ENCODE measurements around the gene SLC22A5.
"Not testable (repeated sequence)": the region's sequence is repeated elsewhere in the genome, so short reads cannot be mapped to it uniquely, and the experiment has no call there.

Gene SLC22A5

DNA sequence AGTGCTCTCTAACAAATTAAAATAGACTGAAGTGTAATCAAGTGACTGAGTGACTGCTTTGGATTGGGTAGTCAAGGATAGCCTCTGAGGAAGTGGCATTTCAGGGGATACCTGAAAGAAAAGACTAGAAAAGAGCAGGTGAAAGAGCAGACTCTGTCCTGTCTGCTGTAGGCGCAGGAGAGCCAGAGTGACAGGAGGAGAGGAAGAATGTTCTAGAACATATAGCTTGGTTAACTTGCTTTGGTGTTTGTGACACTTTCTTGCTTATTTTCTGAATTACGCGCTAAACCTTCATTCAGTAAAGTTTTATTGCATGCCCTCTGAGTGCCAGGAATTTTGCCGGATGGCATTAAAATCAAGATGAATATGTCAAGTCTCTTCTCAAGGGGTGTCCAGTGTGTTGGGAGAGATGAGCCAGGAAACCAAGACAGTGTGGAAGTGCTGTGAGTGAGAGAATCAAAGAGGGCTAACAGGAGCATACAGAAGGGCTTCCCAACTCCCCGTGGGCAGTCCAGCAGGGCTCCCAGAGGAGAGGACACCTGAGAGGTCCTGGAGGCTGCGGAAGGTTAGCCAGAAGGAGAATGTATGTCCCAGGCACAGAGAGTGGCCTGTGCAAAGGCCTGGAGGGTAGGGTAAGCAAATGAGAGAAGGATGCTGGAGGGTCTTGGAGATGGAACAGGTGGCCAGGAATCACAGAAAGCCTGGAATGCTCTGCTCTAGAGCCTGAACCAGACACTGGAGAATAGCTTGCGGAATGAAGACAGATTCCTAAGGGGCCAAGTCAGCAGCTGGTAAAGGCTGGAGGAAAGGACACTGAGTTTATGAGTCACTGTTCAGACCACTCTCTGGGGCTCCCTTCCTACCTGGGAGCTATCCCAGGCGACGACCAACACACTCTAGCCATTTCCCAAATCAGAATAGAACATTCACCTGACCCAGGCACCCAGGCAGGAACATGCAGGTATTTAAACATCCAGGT is 59.3 kb downstream of the SLC22A5 start:
- DNase-seq: no peak

DNA sequence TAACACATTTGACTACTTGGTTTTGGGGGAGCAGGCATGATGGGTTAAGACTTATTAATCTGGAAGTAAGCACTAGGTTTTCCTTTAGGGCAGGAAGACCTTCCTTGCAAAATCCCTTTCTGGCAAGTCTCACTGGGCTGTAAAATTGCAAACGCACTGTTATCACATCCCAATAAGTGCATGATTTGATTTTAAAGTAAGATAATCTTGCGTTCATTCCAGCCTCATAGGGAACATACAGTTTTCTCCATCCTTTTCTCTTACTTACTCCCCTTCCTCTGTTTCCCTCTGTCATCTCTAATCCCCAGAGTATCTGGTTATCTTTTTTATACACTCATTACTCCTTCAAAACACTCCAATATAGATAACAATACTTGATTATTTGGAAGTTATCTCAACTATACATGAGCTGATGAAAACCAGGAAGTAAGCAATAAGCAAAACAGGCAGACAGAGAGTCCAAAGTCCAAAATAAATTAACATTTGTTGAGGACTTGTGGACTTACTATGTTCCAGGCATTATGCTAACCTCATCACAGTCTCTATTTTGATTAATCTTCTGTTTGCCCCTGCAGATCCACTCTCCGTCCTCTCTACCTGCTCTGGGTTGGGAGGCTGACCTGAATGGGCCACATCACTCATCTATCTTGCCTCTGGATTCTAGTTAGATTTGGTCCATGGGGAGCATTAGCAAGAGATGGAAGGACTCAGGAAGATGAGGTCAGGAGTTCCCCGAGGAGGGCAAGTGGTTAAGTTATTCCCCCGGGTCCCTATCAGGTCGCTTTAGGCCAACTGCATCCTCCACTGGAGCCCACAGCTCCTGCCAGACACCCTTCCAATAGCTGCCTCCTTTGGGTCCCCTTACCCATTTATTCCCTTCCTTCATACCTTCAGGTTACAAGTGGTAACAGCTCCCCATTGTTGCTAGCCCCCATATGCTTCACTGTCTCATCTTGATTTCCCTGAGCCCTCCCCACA is 60.2 kb downstream of the SLC22A5 start:
- no peak for DNase-seq

DNA sequence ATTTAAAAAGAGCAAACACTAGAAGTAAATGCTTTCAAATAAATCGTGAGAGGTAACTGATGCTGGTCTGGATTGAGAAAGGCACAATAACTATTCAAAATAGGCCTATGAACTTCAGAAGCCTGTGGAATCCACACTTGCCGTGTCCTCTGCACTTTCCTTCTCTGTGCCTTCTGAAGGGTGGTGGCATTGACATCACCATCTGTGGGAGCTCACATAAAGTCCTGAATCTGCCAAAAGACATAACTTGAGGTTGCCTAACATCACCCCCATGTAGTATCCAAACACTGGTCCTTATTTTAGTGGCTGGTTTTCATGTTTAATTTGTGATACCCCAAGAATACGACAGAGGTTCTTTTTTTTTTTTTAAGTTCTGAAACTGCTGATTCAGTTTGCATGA is 61.2 kb downstream of the SLC22A5 start:
- no peak for DNase-seq

DNA sequence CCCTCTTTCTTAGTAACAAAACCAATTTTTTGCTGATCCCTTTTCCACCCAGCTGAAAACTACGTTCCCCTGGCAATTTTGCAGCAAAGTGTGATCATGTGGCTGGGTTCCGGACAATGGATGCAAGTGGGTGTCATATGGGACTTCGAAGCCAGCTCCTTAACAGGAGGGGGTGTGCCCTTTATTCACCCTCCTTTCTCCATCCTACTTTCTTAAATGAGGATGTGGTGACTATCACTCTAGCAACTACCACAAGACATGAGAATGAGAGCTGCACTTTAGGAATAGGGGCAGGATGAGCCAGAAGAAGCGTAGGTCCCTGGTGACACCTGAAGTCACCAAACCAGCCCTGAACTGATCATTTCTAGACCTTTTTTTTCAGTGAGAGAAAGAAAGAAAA is 62.1 kb downstream of the SLC22A5 start:
- no peak for DNase-seq

DNA sequence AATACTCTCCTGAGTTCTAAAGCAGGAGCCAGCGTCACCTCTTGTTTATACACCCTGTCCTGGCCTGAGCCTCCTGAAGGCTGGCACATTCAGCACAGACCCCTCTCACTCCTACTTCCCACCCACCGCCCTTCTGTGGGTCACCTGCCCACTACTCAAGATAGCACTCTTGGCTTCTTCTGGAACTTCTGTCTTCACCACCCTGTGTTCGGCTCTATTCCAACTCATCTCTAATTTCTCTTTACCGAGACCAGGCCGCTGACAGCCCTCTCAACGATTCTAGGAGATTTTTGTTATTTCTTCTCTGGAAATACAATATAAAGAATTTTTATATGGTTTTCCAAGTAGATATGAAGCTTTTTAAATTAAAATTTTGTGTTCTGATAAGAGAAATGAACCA is 63.6 kb downstream of the SLC22A5 start:
- no peak for DNase-seq

- no peak for DNase-seq
These were observed 65.1 kb downstream of the SLC22A5 start for GRCh38 chr5:132434416-132435286.

DNA sequence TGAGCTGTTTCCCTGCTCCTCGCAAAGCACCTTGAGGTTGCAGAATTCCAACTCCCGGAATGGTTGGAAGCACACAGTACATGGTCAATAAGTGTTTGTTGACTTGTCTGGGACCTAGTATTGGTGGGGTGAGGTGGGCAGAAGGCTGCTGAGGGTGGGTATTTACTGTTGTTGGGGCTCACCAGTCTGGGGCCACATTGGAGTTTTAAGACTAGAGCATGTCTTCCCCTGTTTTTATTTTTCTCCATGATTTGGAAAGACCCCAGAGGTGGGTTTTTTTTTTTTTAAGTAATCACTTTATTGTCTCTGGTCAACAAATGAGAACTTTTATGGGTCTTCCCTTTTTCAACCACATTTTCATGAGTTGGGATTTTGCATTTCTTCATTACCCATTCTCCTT is 65.9 kb downstream of the SLC22A5 start:
- DNase-seq: no peak

- DNase-seq: no peak
These were observed 66.4 kb downstream of the SLC22A5 start for GRCh38 chr5:132435886-132436285.

DNA sequence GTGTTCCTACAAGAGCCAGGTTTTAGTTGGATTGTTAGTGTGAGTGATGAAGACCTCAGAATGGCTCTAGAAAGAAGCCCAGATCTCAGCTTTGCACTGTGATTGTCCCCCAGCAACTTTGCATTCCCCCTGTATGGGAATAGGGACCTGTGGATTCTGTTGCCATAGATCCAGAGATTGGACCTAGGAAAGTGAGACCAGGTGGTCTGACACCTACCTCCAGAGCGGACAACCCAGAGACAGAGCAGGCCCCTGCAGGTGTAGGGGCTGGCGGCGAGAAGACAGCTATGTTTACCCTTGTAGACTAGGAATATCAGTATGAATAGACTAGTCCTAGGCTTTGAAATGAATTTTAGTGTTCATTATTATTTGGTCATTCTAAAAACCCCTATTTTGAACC is 67.4 kb downstream of the SLC22A5 start:
- DNase-seq: no peak

GRCh38 chr5:132437604-132438266 is 68.2 kb downstream of the SLC22A5 start:
- no peak for DNase-seq

GRCh38 chr5:132438267-132438645 is 68.7 kb downstream of the SLC22A5 start:
- DNase-seq: not testable (repeated sequence)

- DNase-seq: no peak
These were observed 69.4 kb downstream of the SLC22A5 start for GRCh38 chr5:132438917-132439316.

DNA sequence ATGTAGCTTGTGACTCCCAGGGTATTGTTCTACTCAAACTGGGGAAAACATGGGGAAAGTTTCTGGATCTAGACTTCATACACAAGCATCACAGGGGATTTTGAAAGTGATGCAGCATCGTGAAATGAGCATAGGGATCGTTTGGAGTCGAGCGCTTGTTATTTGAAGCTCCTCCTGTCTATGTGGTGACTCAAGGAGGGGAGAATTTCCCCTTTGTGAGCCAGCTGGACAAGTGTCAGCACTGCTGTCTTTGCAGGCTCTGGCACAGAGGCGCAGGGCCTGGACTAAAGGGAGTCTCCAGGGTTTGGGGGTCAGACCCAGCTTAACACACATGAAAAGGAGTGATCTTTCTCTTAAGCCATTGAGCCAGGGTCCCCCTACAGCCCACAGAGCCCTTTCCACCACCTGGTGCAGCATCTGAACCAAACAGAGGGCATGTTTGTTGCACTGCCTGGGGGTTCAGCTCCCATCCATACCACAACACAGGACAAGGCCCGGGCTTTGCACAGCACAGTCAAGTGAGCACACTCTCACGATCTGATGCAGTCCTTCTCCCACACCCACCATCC is 70.1 kb downstream of the SLC22A5 start:
- DNase-seq: no peak

DNA sequence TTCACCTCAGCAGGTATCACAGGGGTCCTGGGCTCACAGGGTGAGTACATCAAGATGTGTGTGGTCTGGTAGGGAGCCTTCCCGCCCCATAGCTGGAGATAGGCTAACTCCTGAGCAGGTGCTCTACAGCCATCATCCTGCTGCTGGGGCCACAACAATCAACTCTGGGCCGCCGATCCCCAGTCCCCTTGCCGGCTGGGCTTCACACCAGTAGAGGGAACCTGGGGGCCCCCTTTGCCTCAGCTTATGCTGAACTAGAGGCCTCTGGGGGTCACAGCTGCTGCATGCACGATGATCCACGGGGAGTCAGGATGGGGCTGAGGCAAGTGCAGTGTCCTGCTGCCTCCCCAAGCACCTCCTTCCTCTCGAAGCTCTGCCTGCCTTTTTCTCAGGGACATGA is 74.6 kb downstream of the SLC22A5 start:
- no peak for DNase-seq
